ENCODE measurements around the gene ACSF3.
A peak's percentile ranks its signal among the peaks of the same experiment; 100 is the strongest.

ACSF3 gene

DNA sequence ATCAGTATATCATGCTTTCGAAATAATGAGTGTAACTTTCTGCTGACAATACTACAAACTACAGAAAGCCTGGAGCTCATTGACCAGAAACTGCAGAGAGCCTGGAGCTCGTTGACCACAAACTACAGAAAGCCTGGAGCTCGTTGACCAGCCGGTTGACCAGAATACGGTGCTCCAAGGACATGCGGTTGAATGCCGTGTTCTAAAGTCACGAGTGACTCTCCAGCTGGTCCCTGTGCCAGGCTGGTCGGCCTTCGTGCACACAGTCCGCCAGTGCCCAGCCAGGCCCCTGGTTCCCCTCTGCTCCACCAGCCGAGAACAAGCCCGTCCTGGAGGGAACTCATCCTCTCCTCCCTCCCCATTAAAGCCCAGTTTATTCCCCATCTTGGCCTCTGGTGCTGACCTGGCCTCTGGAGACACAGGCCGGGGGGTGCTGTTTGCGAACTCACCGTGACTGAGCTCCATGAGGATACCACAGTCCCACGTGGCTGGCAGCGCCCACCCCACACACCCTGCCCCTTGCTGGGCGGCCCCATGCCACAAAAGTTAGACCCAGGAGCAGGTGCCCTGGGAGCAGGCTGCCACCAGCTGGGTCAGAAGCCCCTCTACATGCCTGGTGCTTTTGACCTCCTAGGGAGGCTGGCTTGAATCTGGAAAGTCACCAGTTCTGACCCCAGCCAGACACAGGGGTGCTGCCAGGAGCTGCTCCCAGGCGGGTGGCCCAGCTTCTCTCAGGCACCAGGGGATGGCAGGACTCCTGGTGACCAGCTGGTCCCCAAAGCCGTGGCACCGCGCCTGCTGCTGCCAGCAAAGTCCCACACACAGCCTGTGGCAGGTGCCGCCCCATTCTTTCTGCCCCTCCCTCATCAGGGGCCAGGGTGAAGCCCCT, 62.4 kb downstream of the ACSF3 start:
- H3K4me3 ChIP-seq (ENCODE audit: low read depth, low read length): no peak overlapping the region
- peak; percentile 15 for DNase-seq (ENCODE audit: low read depth)
- TF ChIP-seq, protein P1, sequence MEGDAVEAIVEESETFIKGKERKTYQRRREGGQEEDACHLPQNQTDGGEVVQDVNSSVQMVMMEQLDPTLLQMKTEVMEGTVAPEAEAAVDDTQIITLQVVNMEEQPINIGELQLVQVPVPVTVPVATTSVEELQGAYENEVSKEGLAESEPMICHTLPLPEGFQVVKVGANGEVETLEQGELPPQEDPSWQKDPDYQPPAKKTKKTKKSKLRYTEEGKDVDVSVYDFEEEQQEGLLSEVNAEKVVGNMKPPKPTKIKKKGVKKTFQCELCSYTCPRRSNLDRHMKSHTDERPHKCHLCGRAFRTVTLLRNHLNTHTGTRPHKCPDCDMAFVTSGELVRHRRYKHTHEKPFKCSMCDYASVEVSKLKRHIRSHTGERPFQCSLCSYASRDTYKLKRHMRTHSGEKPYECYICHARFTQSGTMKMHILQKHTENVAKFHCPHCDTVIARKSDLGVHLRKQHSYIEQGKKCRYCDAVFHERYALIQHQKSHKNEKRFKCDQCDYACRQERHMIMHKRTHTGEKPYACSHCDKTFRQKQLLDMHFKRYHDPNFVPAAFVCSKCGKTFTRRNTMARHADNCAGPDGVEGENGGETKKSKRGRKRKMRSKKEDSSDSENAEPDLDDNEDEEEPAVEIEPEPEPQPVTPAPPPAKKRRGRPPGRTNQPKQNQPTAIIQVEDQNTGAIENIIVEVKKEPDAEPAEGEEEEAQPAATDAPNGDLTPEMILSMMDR (conservative IDR thresholded peaks at IDR 0.05; ENCODE audit: low read depth, low read length): no peak

DNA sequence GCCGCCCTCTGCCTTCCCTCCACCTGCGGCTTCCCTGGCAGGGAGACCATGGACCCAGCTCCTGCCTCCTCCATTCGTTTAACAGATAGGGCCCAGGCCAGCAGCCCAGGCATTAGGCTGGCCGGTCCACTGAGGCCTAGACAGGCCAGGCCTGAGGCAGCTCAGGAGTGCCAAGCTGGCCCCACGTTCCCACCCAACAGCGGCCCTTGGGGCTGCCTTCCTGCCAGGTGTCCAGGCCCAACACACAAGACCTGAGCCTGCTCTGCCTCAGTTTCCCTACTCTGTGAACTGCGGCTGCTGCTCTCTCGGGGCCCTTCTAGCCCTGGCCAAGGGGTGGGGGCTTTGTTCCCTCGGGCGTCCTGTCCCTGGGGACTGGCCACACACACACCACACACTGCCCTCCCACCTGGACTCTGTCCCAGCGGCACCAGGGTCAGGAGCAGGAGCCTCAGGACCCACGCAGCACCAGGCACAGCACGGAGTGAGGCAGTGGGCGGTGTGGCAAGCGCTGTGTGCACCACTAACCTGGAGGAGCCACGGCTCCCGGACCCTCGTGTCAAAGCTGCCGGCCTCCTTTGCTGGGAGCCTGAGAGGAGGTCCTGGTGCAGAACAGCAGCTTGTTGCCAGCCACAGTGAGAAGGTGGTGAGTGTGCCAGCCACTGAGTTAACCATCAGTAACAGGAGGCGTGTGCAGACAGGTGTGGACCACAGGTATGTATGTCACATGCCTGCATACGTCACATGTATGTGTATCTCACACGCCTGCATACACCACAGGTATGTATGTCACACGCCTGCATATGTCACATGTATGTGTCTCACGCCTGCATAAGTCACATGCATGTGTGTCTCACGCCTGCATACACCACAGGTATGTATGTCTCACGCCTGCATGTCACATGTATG, 63.3 kb downstream of the ACSF3 start:
- no peak for DNase-seq (ENCODE audit: low read depth)
- TF ChIP-seq, protein P1 (conservative IDR thresholded peaks at IDR 0.05; ENCODE audit: low read depth, low read length): no peak
- no peak overlapping the region for H3K4me3 ChIP-seq (ENCODE audit: low read depth, low read length)

DNA sequence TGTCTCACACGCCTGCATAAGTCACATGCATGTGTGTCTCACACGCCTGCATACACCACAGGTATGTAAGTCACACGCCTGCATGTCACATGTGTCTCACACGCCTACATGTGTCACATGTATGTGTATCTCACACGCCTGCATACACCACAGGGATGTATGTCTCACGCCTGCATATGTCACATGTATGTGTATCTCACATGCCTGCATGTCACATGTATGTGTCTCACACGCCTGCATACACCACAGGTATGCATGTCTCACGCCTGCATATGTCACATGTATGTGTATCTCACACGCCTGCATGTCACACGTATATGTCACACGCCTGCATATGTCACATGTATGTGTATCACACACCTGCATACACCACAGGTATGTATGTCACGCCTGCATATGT, 64.1 kb downstream of the ACSF3 start:
- no peak for DNase-seq (ENCODE audit: low read depth)
- TF ChIP-seq, protein P1 (conservative IDR thresholded peaks at IDR 0.05; ENCODE audit: low read depth, low read length): no peak
- no peak overlapping the region for H3K4me3 ChIP-seq (ENCODE audit: low read depth, low read length)

DNA sequence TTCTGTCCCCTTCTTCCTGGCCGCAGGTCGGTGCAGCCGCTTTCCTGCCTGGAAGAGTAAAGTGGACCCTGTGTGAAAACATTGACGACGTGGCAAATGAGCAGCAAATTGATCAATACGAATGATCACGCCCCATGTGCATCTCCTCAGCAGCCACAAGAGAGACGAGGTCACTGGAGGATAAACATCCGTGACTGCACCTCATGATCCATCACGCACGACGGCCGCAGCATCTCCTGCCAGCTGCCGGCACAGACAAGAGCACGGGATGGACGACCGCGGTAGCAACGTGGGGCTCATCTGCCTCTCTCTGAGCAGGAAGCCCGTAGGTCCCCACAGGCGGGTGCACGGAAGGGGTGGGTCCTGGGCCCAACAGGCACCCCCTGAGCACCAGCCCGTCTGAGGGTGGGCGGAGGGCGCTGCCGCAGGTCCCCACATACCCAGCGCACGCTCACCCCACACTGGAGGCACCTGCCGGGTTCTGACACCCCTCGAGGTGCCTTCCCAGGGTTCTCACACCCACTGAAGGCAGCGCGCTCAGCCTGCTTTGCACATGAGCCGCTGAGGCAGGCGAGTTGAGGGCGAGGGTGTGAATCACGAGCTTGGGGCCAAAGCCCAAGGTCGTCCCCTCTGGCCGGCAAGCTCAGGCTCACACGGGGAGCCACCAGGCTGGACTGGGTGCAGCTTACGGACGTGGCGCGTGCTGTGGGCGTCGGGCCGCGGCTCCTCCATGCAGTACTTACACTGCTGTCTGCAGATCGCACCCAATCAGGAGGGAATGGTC, 65.6 kb downstream of the ACSF3 start:
- no peak for DNase-seq (ENCODE audit: low read depth)
- TF ChIP-seq, protein P1 (conservative IDR thresholded peaks at IDR 0.05; ENCODE audit: low read depth, low read length): no peak
- no peak overlapping the region for H3K4me3 ChIP-seq (ENCODE audit: low read depth, low read length)

DNA sequence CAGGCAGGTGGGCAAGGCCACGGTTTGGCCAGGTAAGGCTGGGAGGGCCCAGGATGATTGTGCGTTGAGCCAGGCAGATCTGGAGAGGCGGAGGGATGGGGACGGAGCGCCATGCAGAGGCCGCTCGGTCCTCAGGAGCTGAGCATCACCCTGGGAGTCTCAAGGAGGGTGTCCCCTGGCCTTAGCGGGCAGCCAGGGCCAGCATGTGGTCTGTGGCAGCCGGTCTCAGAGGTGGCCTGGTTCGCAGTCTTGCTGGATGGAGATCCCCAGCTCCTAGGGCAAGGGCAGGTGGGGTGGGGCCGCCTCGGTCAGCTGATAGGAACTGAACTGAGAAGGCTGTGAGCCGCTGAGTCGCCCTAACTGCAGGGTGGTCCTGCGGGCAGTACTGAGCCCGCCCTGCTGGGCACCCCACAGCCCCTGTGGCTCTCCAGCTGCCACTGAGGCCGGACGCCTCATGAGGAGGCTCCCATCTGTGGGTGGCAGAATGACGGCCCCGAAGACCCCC, 66.2 kb downstream of the ACSF3 start:
- TF ChIP-seq, protein P1 (conservative IDR thresholded peaks at IDR 0.05; ENCODE audit: low read depth, low read length): no peak
- no peak for DNase-seq (ENCODE audit: low read depth)
- no peak overlapping the region for H3K4me3 ChIP-seq (ENCODE audit: low read depth, low read length)

DNA sequence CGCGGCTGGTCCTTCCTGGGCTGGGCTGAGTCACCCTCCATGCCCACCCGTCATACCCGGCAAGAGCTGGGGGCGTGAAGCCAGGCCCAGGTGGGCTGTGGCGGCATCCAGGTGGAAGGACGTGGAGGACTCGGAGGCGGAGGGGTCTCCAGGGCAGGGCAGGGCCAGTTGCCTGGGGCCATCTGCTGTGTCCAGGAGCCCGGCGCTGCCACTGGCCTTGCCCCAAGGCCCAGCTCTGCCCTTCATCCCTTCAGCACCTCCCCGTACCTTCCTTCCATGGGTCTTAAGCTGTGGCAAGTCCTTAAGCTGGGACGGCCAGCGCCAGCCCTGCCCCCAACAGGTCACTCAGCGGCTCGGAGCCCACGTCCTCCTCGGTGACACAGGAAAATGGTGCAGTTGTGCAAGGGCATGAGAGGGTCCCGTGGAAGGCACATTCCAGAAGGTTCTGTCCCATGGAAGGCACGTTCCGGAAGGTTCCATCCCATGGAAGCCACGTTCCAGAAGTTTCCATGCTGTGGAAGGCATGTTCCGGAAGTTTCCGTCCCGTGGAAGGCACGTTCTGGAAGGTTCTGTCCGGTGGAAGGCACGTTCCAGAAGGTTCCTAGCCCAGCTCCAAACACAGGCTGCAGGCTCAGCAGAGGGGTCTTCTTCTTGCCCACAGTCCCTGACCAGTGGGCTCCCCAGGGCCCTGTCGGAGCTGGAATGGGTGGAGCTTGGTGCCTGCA, 67.5 kb downstream of the ACSF3 start:
- TF ChIP-seq, protein P1 (conservative IDR thresholded peaks at IDR 0.05; ENCODE audit: low read depth, low read length): no peak
- H3K4me3 ChIP-seq (ENCODE audit: low read depth, low read length): no peak overlapping the region
- DNase-seq (ENCODE audit: low read depth): no peak
